ENCODE results near the gene FOXD4.
"Not testable (repeated sequence)": the region's sequence is repeated elsewhere in the genome, so short reads cannot be mapped to it uniquely, and the experiment has no call there.

Gene FOXD4
- 0 to 0.58 (median 0.23) reads per million in 9 experiments for total RNA-seq

DNA sequence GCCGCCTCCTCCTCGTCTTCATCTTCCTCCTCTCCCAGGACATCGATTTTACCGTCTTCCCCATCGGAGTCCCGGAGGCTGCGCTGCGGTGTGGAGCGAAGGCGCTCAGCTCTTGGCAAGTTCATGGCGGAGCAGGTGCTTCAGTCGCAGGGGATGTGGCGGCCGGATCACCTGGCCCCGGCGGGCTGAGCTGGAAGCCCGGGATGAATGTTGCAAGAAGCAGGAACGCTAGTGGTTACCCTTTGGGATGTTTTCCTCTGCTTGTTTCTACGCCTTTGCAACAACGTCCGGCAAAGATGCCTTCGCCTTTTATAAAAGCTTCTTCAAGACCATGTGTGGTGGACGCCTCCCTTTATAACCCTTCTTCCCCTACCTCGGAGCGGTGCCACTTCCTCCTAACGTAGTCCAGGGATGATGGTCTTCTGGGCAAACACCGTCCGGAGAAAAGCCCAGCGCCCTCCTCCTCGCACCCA is at the start of gene FOXD4:
FOXD4 (minus strand) TSS at position 423 of the 473 bp plus-strand sequence; CDS start at position 125, 298 bp downstream.
- not testable (repeated sequence) for ATAC-seq (replicated peaks); DNase-seq; H3K9me3 Mint-ChIP-seq; H3K36me3 Mint-ChIP-seq (ENCODE audit: insufficient read depth)
- peaks cover 10 to 18% of the 10 kb centered on the region in 2 donors for H3K4me1 Mint-ChIP-seq (ENCODE audit: low read depth in 2 of 2)
- H3K27ac Mint-ChIP-seq = peak within 1 kb of the TSS in 1 of 2 donors; percentile 20
- H3K27me3 Mint-ChIP-seq = peaks cover 24 to 45% of the 10 kb centered on the region in 2 donors
- peak within 1 kb of the TSS; percentile 57 to 64 for H3K4me3 Mint-ChIP-seq

DNA sequence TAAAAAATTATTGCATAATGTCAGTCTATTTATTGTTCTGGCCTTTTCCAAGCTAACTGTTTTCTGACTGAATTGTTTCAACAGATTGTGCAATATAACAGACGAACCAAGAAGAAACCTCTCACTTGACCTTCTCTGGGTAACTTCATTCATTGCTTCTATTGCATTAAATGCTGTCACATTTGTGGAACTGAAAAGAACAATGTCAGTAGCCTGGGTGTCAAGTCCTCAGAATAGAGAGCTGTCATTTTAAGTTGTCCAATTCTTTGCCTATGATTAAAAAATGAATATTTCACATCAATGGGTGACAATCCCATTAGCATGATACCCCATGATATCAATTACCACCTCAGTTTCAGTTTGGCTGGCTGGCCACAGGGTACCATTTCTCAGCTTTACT is 41.7 kb upstream of the FOXD4 start:
- not testable (repeated sequence) for H3K36me3 Mint-ChIP-seq (ENCODE audit: insufficient read depth); H3K27me3 Mint-ChIP-seq; H3K27ac Mint-ChIP-seq; H3K9me3 Mint-ChIP-seq; ATAC-seq (replicated peaks); H3K4me3 Mint-ChIP-seq; DNase-seq; H3K4me1 Mint-ChIP-seq (ENCODE audit: low read depth in 2 of 2)

DNA sequence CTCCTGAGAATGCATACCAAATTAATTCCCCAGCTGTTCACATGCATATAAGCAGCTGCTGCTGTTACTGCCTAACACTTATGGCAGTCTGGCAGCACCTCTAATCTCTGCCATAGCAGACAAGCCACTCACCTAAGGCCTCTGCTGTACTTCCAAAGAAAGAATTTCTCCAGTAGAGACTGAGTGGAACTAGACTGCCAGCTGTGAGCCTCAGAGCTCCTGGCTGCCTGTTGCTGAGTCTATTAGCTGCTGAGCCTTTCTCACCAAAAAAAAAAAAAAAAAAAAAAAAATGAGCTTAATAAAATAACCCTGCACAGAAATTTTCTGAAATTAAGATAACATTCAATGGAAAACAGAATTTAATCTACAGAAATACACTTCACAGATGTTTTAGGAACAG is 33.0 kb upstream of the FOXD4 start:
- not testable (repeated sequence) for H3K36me3 Mint-ChIP-seq (ENCODE audit: insufficient read depth); ATAC-seq (replicated peaks); H3K27me3 Mint-ChIP-seq; H3K9me3 Mint-ChIP-seq; H3K4me1 Mint-ChIP-seq (ENCODE audit: low read depth in 2 of 2); H3K27ac Mint-ChIP-seq; H3K4me3 Mint-ChIP-seq; DNase-seq

DNA sequence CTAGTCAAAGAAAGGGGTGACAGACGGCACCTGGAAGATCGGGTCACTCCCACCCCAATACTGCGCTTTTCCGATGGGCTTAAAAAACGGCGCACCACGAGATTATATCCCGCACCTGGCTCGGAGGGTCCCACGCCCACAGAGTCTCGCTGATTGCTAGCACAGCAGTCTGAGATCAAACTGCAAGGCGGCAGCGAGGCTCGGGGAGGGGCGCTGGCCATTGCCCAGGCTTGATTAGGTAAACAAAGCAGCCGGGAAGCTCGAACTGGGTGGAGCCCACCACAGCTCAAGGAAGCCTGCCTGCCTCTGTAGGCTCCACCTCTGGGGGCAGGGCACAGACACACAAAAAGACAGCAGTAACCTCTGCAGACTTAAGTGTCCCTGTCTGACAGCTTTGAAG is 21.7 kb upstream of the FOXD4 start:
- not testable (repeated sequence) for H3K36me3 Mint-ChIP-seq (ENCODE audit: insufficient read depth); H3K27ac Mint-ChIP-seq; ATAC-seq (replicated peaks); H3K4me1 Mint-ChIP-seq (ENCODE audit: low read depth in 2 of 2); DNase-seq; H3K9me3 Mint-ChIP-seq; H3K27me3 Mint-ChIP-seq; H3K4me3 Mint-ChIP-seq

DNA sequence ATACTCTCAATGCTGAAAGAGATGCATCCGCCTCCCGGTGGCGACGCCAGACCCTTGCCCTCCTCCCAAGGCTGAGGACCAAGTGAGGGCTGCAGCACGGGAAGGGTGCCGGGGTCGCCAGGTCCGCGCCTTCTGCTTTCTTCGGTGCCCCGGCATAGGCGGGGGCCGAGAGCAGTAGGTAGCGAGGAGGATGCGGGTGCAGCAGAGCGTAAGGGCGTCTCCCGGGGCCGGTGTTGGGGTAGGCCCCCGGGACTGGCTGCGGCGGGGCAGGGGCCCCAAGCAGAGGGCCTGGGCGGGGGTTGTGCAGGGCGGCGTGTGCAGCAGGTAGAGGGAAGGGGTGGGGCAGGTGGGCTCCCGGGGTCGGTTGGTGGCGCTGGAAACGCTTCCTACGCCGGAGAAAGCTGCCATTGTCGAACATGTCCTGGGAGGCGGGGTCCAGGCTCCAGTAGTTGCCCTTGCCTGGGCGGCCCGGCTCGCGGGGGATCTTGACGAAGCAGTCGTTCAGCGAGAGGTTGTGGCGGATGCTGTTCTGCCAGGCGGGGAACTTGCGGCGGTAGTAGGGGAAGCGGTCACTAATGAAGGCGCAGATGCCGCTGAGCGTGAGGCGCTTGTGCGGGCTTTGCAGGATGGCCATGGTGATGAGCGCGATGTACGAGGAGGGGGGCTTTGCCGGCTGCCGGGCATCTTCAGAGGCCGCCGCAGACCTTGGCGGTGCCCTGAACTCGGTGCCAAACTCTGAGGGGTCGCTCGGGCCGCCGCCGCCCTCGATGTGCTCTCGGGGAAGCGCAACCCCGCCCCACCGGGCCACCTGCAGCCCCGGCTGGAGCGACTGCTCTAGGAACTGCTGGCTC is 848 bp downstream of the FOXD4 start:
- not testable (repeated sequence) for ATAC-seq (replicated peaks); H3K9me3 Mint-ChIP-seq; H3K36me3 Mint-ChIP-seq (ENCODE audit: insufficient read depth)
- Mint-ChIP-seq H3K4me3 (peak overlapping the region; percentile 57 to 64), H3K27ac (peak overlapping the region in 1 of 2 donors; percentile 20), H3K4me1 (ENCODE audit: low read depth in 2 of 2) (peaks cover 10 to 18% of the 10 kb centered on the region in 2 donors), H3K27me3 (peaks cover 24 to 45% of the 10 kb centered on the region in 2 donors)
- peak in 2 of 3 experiments; percentile 33 to 39 for DNase-seq

DNA sequence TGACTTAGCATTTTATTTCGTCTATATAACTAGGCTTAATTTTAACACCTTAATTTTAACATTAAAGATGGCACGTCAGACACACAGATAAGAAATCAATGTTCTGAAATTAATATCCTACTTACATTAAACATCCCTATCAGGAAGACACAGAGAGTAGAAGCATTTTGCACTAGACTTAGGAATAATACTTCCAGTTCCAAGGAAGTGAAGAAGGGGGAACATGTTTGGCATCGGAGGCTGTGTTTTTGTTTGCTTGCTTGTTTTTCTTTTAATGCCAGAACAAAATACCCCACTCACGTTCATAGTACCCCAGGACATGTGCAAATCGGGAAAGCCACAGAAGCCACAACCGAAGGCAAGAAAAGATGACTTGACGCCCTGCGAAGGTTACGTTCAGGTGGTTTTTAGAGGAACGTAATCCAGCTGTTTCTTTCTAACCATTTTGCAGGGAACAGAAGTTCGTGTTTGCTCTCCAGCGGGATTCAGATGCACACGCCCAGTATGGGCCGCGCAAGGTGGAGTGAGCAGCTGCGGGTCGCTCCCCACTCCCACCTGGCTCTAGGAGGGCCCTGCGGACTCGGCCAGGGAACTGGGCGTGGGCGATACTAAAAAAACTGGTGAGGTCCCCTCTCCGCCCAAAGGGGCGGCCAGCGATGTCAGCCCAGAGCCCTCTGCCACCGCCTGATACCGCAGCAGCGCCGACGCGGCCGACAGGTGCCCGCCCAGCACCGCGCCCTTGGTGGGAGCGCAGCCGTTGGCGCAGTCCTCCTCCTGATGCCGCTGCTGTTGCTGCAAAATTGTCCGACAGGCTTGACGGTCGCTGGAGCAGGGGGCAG is 1.8 kb downstream of the FOXD4 start:
- not testable (repeated sequence) for H3K9me3 Mint-ChIP-seq
- H3K4me3 Mint-ChIP-seq = peak overlapping the region; percentile 17 to 64

DNA sequence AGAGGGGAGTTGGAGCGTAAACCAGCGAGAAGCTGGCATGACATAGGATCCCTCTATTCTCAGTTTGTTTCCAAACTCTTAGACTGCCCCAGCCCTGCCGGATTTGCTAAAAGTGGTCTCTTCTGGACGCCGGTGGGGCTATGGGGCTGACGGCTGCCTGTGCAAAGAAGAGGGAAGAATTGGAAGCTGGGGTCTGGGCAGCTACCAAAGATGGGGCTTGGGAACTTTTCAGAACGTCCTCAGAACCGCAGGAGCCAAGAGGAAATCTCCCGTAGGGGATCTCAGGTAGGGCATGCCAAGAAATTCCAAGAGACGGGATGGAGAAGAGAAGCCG is 3.1 kb downstream of the FOXD4 start:
- Mint-ChIP-seq H3K4me1 (ENCODE audit: low read depth in 2 of 2) (peaks cover 10 to 18% of the 10 kb centered on the region in 2 donors), H3K4me3 (peak overlapping the region; percentile 1 to 60), H3K27me3 (peaks cover 24 to 45% of the 10 kb centered on the region in 2 donors)
- H3K27ac Mint-ChIP-seq; DNase-seq; ATAC-seq (replicated peaks); H3K9me3 Mint-ChIP-seq; H3K36me3 Mint-ChIP-seq (ENCODE audit: insufficient read depth): not testable (repeated sequence)

More for the DNA sequence above, 1.8 kb downstream of the FOXD4 start:
- Mint-ChIP-seq H3K4me1 (ENCODE audit: low read depth in 2 of 2) (peaks cover 10 to 18% of the 10 kb centered on the region in 2 donors), H3K27me3 (peaks cover 24 to 45% of the 10 kb centered on the region in 2 donors)
- H3K27ac Mint-ChIP-seq; DNase-seq; H3K36me3 Mint-ChIP-seq (ENCODE audit: insufficient read depth); ATAC-seq (replicated peaks): not testable (repeated sequence)

DNA sequence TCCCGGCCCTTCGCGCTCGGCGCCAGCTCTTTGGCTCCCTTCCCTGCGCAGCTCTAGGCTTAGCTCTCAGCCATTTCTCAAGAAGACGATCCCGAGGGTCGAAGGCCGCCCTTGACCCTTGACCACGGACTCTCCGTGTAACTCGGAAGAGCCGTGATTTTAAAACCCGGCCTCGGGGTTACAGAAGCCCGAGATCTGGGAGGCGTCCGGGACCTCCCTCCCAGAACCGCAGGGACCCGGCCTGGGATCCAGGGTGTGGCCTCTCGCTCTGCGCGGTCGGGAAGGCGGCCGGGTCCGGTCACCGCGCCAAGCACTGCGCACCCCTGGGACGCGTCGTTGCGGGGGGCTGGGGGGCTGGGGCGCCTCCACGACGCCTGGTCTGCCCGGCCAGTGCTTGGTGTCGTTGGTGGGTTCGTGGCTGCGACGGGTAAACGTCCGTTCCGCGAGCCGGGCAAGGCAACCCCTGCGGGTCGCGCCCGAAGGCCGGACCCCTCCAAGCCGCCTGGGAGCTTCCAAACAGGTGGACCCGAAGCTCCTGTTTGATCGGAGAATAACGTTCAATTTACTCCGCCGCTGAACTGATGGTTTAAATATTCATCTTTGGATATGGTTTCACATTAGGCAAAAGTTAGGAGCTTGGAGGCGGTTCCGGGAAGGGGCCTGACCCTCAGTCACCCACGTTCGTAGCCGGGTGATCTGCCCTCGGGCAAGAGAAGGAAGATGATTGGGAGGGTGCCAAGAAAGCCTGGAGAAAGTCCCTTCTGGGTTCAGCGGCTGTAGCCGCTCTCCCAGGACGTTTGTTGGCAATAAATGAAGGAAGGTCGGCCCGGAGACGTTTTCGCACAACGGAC is 3.7 kb downstream of the FOXD4 start:
- H3K27ac Mint-ChIP-seq; H3K9me3 Mint-ChIP-seq; H3K36me3 Mint-ChIP-seq (ENCODE audit: insufficient read depth); DNase-seq: not testable (repeated sequence)
- H3K4me3 Mint-ChIP-seq = peak overlapping the region; percentile 56 to 60
- ATAC-seq (replicated peaks) = peak; percentile 8
- peaks cover 10 to 18% of the 10 kb centered on the region in 2 donors for H3K4me1 Mint-ChIP-seq (ENCODE audit: low read depth in 2 of 2)
- H3K27me3 Mint-ChIP-seq = peaks cover 28 to 50% of the 10 kb centered on the region in 2 donors

DNA sequence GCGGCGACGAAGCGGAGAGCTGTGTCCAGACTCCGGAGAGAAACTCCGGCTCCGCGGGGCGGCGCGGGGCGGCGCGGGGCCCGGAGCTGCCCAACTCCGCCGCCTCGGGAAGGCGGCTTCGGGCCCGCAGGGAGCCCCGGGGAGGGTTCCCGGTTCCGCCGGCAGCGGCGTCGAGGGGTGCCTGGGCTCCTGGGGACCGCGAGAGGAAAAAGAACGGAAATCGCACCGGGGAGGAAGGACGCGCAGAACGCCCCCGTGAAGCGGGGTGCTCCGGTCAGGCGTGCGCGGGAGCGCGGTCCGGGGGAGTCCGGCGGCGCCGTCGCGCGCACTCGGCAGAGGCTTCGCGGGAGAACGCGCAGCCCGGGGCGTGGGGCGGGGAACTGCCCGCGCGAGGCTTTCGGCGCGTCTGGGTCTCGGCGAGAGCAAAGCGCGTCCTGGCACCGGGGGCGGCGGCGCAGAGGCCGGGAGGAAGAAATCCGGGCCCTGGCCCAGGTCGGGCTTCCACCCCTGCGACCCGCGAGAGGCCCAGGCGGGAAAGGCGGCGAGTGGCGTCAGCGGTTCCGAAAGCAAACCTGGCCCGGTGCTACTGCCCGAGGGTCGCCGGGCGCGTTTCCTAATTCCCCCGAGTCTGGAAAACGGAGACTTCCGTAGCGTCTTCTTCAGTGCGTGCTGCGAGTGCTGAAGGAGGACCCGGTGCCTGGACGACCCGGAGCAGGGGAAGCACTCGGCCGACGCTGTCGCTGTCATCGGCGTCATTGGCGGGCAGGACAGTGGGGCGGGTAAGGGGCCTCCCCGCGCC is 4.5 kb downstream of the FOXD4 start:
- Mint-ChIP-seq H3K27me3 (peaks cover 36 to 55% of the 10 kb centered on the region in 2 donors), H3K4me1 (ENCODE audit: low read depth in 2 of 2) (peaks cover 10 to 20% of the 10 kb centered on the region in 2 donors), H3K4me3 (peak overlapping the region; percentile 56 to 60)
- DNase-seq; H3K27ac Mint-ChIP-seq; H3K9me3 Mint-ChIP-seq; H3K36me3 Mint-ChIP-seq (ENCODE audit: insufficient read depth): not testable (repeated sequence)
- ATAC-seq (replicated peaks) = peak; percentile 73

DNA sequence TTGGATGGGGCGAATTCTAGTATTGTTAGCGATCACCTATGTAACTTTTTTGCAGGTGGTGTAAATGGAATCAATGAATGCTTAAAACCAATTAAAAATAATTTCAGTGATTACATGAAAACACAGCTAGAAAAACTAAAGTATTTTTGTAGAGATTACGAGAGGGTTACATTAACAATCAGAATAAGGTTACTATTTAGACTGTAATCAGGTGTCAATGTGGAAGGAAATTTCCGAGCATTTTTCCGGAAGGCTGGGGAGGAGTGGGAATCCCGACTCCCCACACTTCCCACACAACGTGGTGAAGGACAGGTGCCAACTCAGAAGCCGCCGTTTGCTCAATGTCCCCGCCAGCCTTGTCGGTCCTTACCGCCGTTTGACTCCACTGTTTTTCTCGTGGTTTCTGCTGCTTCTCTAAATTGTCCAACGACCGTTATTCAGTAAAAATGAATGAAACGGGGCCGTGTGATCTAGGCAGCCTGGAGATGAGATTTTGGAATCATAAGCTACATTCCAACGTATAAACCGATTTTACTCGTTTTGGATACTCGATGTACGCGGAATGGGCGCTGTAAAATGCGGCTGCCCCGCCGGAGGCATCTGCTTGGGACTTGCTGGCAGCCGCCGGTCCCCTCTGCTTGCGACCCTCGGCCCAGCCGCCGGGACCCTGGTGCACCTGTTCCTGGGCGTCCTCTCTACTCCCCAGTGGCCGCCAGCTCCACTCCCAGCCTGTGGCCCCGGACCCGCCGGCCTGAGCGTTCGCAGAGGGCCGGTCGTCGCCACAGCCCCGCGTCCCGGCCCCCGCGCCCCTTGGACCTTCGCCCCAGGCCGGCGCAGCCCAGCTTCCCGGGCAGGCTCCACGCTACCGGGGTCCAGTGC is 5.4 kb downstream of the FOXD4 start:
- H3K27ac Mint-ChIP-seq; ATAC-seq (replicated peaks); H3K9me3 Mint-ChIP-seq; DNase-seq; H3K36me3 Mint-ChIP-seq (ENCODE audit: insufficient read depth): not testable (repeated sequence)
- peak overlapping the region in 1 of 2 donors; percentile 60 for H3K4me3 Mint-ChIP-seq
- peaks cover 10 to 16% of the 10 kb centered on the region in 2 donors for H3K4me1 Mint-ChIP-seq (ENCODE audit: low read depth in 2 of 2)
- H3K27me3 Mint-ChIP-seq = peaks cover 40 to 53% of the 10 kb centered on the region in 2 donors

DNA sequence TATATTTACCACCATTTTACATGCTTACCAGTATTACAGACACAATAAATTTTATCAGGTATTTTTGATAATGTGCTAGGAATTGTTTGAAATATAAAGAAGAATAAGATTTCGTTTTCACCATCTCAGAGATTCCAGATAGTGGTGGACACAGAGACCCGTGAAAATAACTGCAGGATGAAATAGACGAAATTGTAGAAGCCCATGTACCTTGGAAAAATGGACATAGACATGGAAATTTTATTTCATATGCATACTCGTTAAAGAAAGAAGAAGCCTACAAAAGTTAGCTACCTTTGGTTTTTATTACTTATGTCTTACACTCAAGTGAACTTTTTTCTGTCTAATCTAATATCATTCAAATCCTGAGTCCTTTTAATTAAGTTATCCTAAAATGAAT is 7.5 kb downstream of the FOXD4 start:
- not testable (repeated sequence) for DNase-seq; H3K4me3 Mint-ChIP-seq; H3K36me3 Mint-ChIP-seq (ENCODE audit: insufficient read depth); H3K27ac Mint-ChIP-seq; H3K9me3 Mint-ChIP-seq; ATAC-seq (replicated peaks); H3K4me1 Mint-ChIP-seq (ENCODE audit: low read depth in 2 of 2)
- H3K27me3 Mint-ChIP-seq = peaks cover 43 to 53% of the 10 kb centered on the region in 2 donors
